ENCODE measurements around the gene CHN2.

Gene CHN2

GRCh38 chr7:29224726-29225125, 30.2 kb downstream of the CHN2 start:
- no peak for DNase-seq (ENCODE audit: low read depth in 1 of 2, low spot score in 1 of 2)

- DNase-seq (ENCODE audit: low read depth in 1 of 2, low spot score in 1 of 2), result no peak
These were observed 33.9 kb downstream of the CHN2 start for GRCh38 chr7:29228289-29229011.

- no peak for DNase-seq (ENCODE audit: low read depth in 1 of 2, low spot score in 1 of 2)
These were observed 34.5 kb downstream of the CHN2 start for GRCh38 chr7:29229066-29229465.

- no peak for DNase-seq (ENCODE audit: low read depth in 1 of 2, low spot score in 1 of 2)
These were observed 35.4 kb downstream of the CHN2 start for GRCh38 chr7:29229946-29230345.

- DNase-seq (ENCODE audit: low read depth in 1 of 2, low spot score in 1 of 2), result no peak
These were observed 36.3 kb downstream of the CHN2 start for GRCh38 chr7:29230871-29231345.

GRCh38 chr7:29231671-29232232, 37.2 kb downstream of the CHN2 start:
- no peak for DNase-seq (ENCODE audit: low read depth in 1 of 2, low spot score in 1 of 2)

- DNase-seq (ENCODE audit: low read depth in 1 of 2, low spot score in 1 of 2), result no peak
These were observed 39.9 kb downstream of the CHN2 start for GRCh38 chr7:29234438-29234837.

- no peak for DNase-seq (ENCODE audit: low read depth in 1 of 2, low spot score in 1 of 2)
These were observed 41.6 kb downstream of the CHN2 start for GRCh38 chr7:29236071-29236580.

GRCh38 chr7:29236649-29237048, 42.1 kb downstream of the CHN2 start:
- no peak for DNase-seq (ENCODE audit: low read depth in 1 of 2, low spot score in 1 of 2)

- DNase-seq (ENCODE audit: low read depth in 1 of 2, low spot score in 1 of 2), result no peak
These were observed 42.9 kb downstream of the CHN2 start for GRCh38 chr7:29237489-29237888.

GRCh38 chr7:29239638-29240037, 45.1 kb downstream of the CHN2 start:
- DNase-seq (ENCODE audit: low read depth in 1 of 2, low spot score in 1 of 2), result no peak

- DNase-seq (ENCODE audit: low read depth in 1 of 2, low spot score in 1 of 2), result no peak
These were observed 47.7 kb downstream of the CHN2 start for GRCh38 chr7:29242265-29242664.

- DNase-seq (ENCODE audit: low read depth in 1 of 2, low spot score in 1 of 2), result no peak
These were observed 49.5 kb downstream of the CHN2 start for GRCh38 chr7:29243910-29244655.

GRCh38 chr7:29247224-29247962, 52.8 kb downstream of the CHN2 start:
- no peak for DNase-seq (ENCODE audit: low read depth in 1 of 2, low spot score in 1 of 2)

GRCh38 chr7:29247963-29248236, 53.3 kb downstream of the CHN2 start:
- DNase-seq (ENCODE audit: low read depth in 1 of 2, low spot score in 1 of 2), result no peak

- DNase-seq (ENCODE audit: low read depth in 1 of 2, low spot score in 1 of 2), result no peak
These were observed 54.3 kb downstream of the CHN2 start for GRCh38 chr7:29248713-29249382.

GRCh38 chr7:29249383-29249750, 54.8 kb downstream of the CHN2 start:
- no peak for DNase-seq (ENCODE audit: low read depth in 1 of 2, low spot score in 1 of 2)

- DNase-seq (ENCODE audit: low read depth in 1 of 2, low spot score in 1 of 2), result no peak
These were observed 55.3 kb downstream of the CHN2 start for GRCh38 chr7:29249860-29250259.

GRCh38 chr7:29253225-29253624, 58.6 kb downstream of the CHN2 start:
- DNase-seq (ENCODE audit: low read depth in 1 of 2, low spot score in 1 of 2), result no peak

- DNase-seq (ENCODE audit: low read depth in 1 of 2, low spot score in 1 of 2), result no peak
These were observed 60.0 kb downstream of the CHN2 start for GRCh38 chr7:29254591-29254990.

Measured in stimulated activated CD4-positive, alpha-beta T cell treated with anti-CD3 and anti-CD28 coated beads, Interleukin-15, amount 100 ng/mL, for 1 hour (primary cell).